ENCODE data around the gene PUDP. TPM values are rescaled to one million over a fixed set of nuclear protein-coding genes. Genes with fewer than 3 reads are reported as not detected.

Gene PUDP
- total RNA-seq, 4 donors from 2014 or later = 7.2 to 31.2 (median 22.8) TPM

DNA sequence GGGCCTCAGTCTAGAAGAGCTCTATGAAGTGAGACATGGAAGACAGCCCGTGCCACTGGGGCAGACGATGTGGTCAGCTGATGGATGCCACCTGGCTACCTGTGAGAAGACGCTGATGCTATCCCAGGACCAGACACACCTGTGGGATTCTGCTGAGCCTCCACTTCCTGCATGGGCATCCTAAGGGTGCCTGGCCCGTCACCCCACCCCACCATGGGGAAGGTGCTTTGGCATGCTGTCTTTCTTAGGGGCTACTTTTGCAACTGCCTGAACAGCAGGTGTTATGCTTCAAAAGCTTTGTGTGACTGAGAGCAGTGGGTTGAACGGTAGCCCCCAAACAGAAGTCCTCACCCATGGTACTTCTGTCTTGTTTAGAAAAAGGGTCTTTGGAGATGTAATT lies 65.4 kb downstream of the PUDP start:
- Histone ChIP-seq H3K27ac (no peak overlapping the region), H3K36me3 (no peaks in the 10 kb centered on the region), H3K4me1 (no peaks in the 10 kb centered on the region), H3K27me3 (no peaks in the 10 kb centered on the region), H3K4me3 (no peak overlapping the region), H3K9me3 (no peaks in the 10 kb centered on the region)
- no peak for DNase-seq
- in situ Hi-C loops (cut with MboI; ENCODE audit: low sequenced_read_pairs in 4 of 4) = no loop called here
- intact Hi-C loops (cut with DNase I; ENCODE audit: low total_unique reads) = no loop called here
- no peak for ATAC-seq
- no peak for TF ChIP-seq POLR2A (IDR thresholded peaks at IDR 0.05)
- TF ChIP-seq, protein P1, sequence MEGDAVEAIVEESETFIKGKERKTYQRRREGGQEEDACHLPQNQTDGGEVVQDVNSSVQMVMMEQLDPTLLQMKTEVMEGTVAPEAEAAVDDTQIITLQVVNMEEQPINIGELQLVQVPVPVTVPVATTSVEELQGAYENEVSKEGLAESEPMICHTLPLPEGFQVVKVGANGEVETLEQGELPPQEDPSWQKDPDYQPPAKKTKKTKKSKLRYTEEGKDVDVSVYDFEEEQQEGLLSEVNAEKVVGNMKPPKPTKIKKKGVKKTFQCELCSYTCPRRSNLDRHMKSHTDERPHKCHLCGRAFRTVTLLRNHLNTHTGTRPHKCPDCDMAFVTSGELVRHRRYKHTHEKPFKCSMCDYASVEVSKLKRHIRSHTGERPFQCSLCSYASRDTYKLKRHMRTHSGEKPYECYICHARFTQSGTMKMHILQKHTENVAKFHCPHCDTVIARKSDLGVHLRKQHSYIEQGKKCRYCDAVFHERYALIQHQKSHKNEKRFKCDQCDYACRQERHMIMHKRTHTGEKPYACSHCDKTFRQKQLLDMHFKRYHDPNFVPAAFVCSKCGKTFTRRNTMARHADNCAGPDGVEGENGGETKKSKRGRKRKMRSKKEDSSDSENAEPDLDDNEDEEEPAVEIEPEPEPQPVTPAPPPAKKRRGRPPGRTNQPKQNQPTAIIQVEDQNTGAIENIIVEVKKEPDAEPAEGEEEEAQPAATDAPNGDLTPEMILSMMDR (IDR thresholded peaks at IDR 0.05 in 4 of 5, conservative IDR thresholded peaks at IDR 0.05 in 1 of 5) = no peak

DNA sequence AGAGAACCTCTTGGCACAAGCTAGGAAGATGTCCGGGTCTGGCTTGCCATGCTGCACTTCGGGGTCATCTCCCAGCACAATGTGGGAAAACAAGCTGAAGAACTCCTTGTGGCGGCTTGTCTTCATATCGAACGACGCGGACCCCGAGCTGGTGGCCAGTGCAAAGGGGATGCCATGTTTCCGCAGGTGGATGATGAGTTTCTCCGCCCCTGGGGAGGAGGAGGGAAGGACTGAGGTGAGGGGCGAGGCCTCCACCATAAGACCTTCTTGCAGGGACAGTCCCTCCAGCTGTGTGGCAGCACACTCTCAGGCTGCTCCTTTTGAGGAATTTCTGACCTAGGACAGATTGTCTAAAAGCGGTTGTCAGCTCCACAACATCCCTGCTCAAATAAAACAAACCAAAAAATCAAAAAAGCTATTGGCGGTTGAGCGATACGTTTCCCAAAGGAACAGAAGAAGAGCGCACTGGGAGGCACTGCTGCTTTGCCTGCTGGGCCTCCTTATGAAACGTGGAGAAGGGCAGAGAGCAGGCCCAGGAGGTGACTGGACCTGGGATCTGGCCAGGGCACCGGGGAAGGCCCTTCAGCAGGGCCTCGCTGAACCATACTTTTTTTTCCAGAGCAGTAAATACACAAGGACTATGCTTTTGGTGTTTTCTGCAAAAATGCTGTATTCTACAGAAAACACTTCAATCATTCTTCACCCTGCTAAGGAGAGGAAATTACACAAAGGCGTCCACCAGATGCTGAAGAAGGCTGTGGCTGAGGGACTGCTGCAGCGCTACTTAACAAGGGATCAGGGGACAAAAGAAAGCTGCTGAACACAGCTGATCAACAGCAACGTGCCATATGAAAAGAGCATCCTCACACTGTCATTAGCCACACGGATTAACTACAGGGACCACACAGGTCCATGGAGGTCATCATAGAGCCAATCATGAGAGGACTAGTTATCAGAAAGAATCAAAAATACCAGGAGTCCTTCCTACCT lies 70.4 kb downstream of the PUDP start:
- DNase-seq (no peak), ATAC-seq (no peak)
- Histone ChIP-seq H3K27me3 (no peaks in the 10 kb centered on the region), H3K27ac (no peak overlapping the region), H3K36me3 (no peaks in the 10 kb centered on the region), H3K4me1 (no peaks in the 10 kb centered on the region), H3K9me3 (no peaks in the 10 kb centered on the region), H3K4me3 (no peak overlapping the region)
- in situ Hi-C loops (cut with MboI; ENCODE audit: low sequenced_read_pairs in 4 of 4) = no loop called here
- TF ChIP-seq, protein P1 (IDR thresholded peaks at IDR 0.05 in 4 of 5, conservative IDR thresholded peaks at IDR 0.05 in 1 of 5) = no peak
- no peak for TF ChIP-seq POLR2A (IDR thresholded peaks at IDR 0.05)
- intact Hi-C loops (cut with DNase I; ENCODE audit: low total_unique reads) = no loop called here

DNA sequence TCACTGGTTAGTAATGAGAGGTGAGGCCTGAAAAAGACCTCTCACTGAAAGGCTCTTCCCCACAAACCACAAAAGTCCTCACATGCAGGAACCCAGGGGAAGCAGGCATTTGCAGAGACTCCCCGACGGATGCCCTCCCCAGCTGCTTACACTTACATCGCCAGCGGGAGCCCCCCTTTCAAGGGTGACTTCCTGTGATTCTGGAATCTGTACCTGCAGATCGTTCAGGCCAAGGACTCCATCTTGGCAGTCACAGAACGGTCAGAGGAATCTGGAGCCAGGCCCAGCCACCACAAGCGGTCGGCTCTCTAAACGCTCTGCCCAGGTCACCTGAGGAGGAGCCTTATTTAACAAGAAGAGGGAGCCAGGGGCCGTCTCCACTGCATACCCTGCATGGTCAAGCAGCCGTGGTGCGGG lies 71.7 kb downstream of the PUDP start:
- no peak for DNase-seq
- intact Hi-C loops (cut with DNase I; ENCODE audit: low total_unique reads) (no loop called here), in situ Hi-C loops (cut with MboI; ENCODE audit: low sequenced_read_pairs in 4 of 4) (no loop called here)
- Histone ChIP-seq H3K4me3 (no peak overlapping the region), H3K36me3 (no peaks in the 10 kb centered on the region), H3K27me3 (no peaks in the 10 kb centered on the region), H3K9me3 (no peaks in the 10 kb centered on the region), H3K27ac (no peak overlapping the region), H3K4me1 (no peaks in the 10 kb centered on the region)
- TF ChIP-seq, protein P1 (IDR thresholded peaks at IDR 0.05 in 4 of 5, conservative IDR thresholded peaks at IDR 0.05 in 1 of 5) = no peak
- no peak for TF ChIP-seq POLR2A (IDR thresholded peaks at IDR 0.05)
- no peak for ATAC-seq

DNA sequence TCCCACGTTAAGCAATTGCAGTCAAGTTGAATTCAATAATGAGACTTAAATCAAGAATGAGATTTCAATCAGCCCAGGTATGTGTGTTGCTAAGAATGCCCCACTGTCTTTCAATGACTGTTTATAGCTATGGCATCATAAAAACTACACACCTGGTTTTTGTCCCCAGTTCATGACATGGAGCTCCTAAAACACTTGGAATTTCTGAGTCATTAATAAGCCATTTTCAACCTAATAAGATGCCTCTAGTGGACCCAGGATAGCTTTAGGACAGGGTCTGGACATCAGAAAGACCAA lies 73.1 kb downstream of the PUDP start:
- Histone ChIP-seq H3K27me3 (no peaks in the 10 kb centered on the region), H3K9me3 (no peaks in the 10 kb centered on the region), H3K4me1 (no peaks in the 10 kb centered on the region), H3K36me3 (no peaks in the 10 kb centered on the region), H3K4me3 (no peak overlapping the region), H3K27ac (no peak overlapping the region)
- DNase-seq (no peak), ATAC-seq (no peak)
- in situ Hi-C loops (cut with MboI; ENCODE audit: low sequenced_read_pairs in 4 of 4) (no loop called here), intact Hi-C loops (cut with DNase I; ENCODE audit: low total_unique reads) (no loop called here)
- TF ChIP-seq POLR2A (IDR thresholded peaks at IDR 0.05) = no peak
- TF ChIP-seq, protein P1 (IDR thresholded peaks at IDR 0.05 in 4 of 5, conservative IDR thresholded peaks at IDR 0.05 in 1 of 5) = no peak

Data from gastrocnemius medialis (tissue), 4 donors.